OCI-LY1 (cell line): ENCODE results near the gene VENTX.

Source experiments
- EZH2 ChIP-seq: fragments of 200-600 bp; sonication (generic), shearing (Covaris generic); IDR thresholded peaks from 2 replicates; pipeline ENCODE4 v1.8.0; 2017; ENCODE audit warnings: borderline replicate concordance, mixed run types, mild to moderate bottlenecking, antibody characterized with exemption, low read length, moderate library complexity, mixed read lengths
- TF ChIP-seq, protein P1 (sequence below): fragments of 200-600 bp; sonication (generic), shearing (Covaris generic); IDR thresholded peaks from 2 replicates; pipeline ENCODE4 v1.5.1; 2017; ENCODE audit warnings: mild to moderate bottlenecking, antibody characterized with exemption, low read length, moderate library complexity, mixed read lengths

- TF ChIP-seq, protein P1, sequence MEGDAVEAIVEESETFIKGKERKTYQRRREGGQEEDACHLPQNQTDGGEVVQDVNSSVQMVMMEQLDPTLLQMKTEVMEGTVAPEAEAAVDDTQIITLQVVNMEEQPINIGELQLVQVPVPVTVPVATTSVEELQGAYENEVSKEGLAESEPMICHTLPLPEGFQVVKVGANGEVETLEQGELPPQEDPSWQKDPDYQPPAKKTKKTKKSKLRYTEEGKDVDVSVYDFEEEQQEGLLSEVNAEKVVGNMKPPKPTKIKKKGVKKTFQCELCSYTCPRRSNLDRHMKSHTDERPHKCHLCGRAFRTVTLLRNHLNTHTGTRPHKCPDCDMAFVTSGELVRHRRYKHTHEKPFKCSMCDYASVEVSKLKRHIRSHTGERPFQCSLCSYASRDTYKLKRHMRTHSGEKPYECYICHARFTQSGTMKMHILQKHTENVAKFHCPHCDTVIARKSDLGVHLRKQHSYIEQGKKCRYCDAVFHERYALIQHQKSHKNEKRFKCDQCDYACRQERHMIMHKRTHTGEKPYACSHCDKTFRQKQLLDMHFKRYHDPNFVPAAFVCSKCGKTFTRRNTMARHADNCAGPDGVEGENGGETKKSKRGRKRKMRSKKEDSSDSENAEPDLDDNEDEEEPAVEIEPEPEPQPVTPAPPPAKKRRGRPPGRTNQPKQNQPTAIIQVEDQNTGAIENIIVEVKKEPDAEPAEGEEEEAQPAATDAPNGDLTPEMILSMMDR, result no peak
- no peak for TF ChIP-seq EZH2
Observed at GRCh38 chr10:133249094-133249780, 11.6 kb downstream of the VENTX start.
